Measurements from ENCODE around the gene LRRC4C. TPM values are rescaled to one million over a fixed set of nuclear protein-coding genes. Genes with fewer than 3 reads are reported as not detected.

The LRRC4C gene
- total RNA-seq, 1 experiment from 2014 or later, result 0.13 TPM

DNA sequence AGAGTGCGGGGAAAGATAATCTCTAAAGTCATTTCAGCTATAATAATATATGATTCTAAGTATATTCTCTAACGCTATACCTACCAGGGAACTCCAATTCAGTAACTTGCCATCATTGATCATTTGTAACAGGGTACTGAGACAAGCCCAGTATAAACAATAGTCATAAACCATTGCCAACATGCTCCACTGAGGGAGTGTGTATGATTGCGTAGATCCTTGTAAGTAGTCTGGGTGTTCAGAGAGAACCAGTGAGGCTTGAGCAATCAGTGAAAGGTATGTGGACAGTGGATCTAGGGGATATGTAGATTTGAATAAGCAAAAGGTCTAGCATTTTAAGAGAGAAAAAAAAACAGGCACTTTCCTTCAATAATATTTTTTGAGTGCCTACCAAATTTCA lies 1326.0 kb downstream of the LRRC4C start:
- H3K4me1 Mint-ChIP-seq, result peaks cover 4% of the 10 kb centered on the region in 2 experiments
- Histone ChIP-seq H3K4me2 (ENCODE audit: insufficient read depth, insufficient read length, low read length) (no peak overlapping the region), H3K9me3 (ENCODE audit: control insufficient read depth, low read depth, low read length) (no peaks in the 10 kb centered on the region), H4K91ac (ENCODE audit: insufficient read length, low read depth, low read length) (no peak overlapping the region), H3K4ac (ENCODE audit: low read depth, low read length) (no peak overlapping the region), H2BK20ac (ENCODE audit: low read depth, low read length, poor library complexity, severe bottlenecking) (no peak overlapping the region), H4K5ac (ENCODE audit: insufficient read length, low read depth, low read length) (no peak overlapping the region), H3K27ac (ENCODE audit: insufficient read length, low read depth, low read length) (no peak overlapping the region), H2AK5ac (ENCODE audit: insufficient read length, low read length) (no peak overlapping the region), H2AFZ (ENCODE audit: low read length) (no peak overlapping the region), H2BK15ac (ENCODE audit: low read depth, low read length) (no peak overlapping the region), H3K56ac (ENCODE audit: insufficient read length, low read depth, low read length) (no peak overlapping the region), H3K4me1 (ENCODE audit: insufficient read depth, low read length) (no peaks in the 10 kb centered on the region), H2BK5ac (ENCODE audit: insufficient read length, low read length) (no peak overlapping the region), H3K79me1 (ENCODE audit: insufficient read depth, low read depth, low read length, poor library complexity, severe bottlenecking) (no peaks in the 10 kb centered on the region), H4K8ac (replicated peaks; ENCODE audit: insufficient read length, low read depth, low read length) (no peak overlapping the region), H4K20me1 (ENCODE audit: control insufficient read depth, insufficient read depth, insufficient read length) (no peaks in the 10 kb centered on the region), H3K9ac (ENCODE audit: extremely low read depth, insufficient read length, low read length) (no peak overlapping the region), H3K23ac (ENCODE audit: insufficient read length, low read depth, low read length) (no peak overlapping the region), H3K14ac (ENCODE audit: insufficient read depth, low read length) (no peak overlapping the region), H2BK12ac (ENCODE audit: insufficient read length, low read depth, low read length) (no peak overlapping the region), H3T11ph (ENCODE audit: low read length) (no peak overlapping the region), H3K27me3 (ENCODE audit: insufficient read depth, low read length) (no peaks in the 10 kb centered on the region), H3K23me2 (ENCODE audit: insufficient read length, low read depth, low read length, poor library complexity, severe bottlenecking) (no peaks in the 10 kb centered on the region), H3K18ac (ENCODE audit: insufficient read length, low read depth, low read length) (no peak overlapping the region), H2BK120ac (ENCODE audit: low read depth, low read length, poor library complexity, severe bottlenecking) (no peak overlapping the region), H3K79me2 (ENCODE audit: insufficient read depth, low read length) (no peaks in the 10 kb centered on the region)
- H3K9me3 Mint-ChIP-seq, result no peaks in the 10 kb centered on the region
- H3K27me3 Mint-ChIP-seq (ENCODE audit: low read depth), result no peaks in the 10 kb centered on the region; the same call in 1 of the 2 replicates
- no peak for DNase-seq
- no peak overlapping the region for H3K4me3 Mint-ChIP-seq
- TF ChIP-seq, protein P1, sequence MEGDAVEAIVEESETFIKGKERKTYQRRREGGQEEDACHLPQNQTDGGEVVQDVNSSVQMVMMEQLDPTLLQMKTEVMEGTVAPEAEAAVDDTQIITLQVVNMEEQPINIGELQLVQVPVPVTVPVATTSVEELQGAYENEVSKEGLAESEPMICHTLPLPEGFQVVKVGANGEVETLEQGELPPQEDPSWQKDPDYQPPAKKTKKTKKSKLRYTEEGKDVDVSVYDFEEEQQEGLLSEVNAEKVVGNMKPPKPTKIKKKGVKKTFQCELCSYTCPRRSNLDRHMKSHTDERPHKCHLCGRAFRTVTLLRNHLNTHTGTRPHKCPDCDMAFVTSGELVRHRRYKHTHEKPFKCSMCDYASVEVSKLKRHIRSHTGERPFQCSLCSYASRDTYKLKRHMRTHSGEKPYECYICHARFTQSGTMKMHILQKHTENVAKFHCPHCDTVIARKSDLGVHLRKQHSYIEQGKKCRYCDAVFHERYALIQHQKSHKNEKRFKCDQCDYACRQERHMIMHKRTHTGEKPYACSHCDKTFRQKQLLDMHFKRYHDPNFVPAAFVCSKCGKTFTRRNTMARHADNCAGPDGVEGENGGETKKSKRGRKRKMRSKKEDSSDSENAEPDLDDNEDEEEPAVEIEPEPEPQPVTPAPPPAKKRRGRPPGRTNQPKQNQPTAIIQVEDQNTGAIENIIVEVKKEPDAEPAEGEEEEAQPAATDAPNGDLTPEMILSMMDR (conservative IDR thresholded peaks at IDR 0.05), result no peak
- WGBS (ENCODE audit: extremely low coverage, insufficient read length, low lambda C conversion rate), result no CpG with 5 or more reads among the region's 3 CpGs
- H3K27ac Mint-ChIP-seq, result no peak overlapping the region
- H3K36me3 Mint-ChIP-seq (ENCODE audit: insufficient read depth in 1 of 3, low read depth in 3 of 3), result no peaks in the 10 kb centered on the region

Measured in H9 (cell line).